ENCODE measurements around the gene LAG3. TPM values are rescaled to one million over a fixed set of nuclear protein-coding genes. Genes with fewer than 3 reads are reported as not detected.

LAG3 gene
- total RNA-seq, 1 donor from 2014 or later: not detected

- no peak for DNase-seq (ENCODE audit: extremely low read depth, low read depth, low spot score)
Observed at GRCh38 chr12:6821591-6822425, 49.5 kb downstream of the LAG3 start, which contains the start of gene GPR162. Gene GPR162 (plus strand): TSS chr12:6821821. CDS start chr12:6823899, 2,078 bp downstream.

GRCh38 chr12:6822426-6823135, 50.3 kb downstream of the LAG3 start:
- no peak for DNase-seq (ENCODE audit: extremely low read depth, low read depth, low spot score)

GRCh38 chr12:6823182-6824084, 51.1 kb downstream of the LAG3 start:
- DNase-seq (ENCODE audit: extremely low read depth, low read depth, low spot score): no peak

GRCh38 chr12:6824085-6824775, 51.9 kb downstream of the LAG3 start:
- no peak for DNase-seq (ENCODE audit: extremely low read depth, low read depth, low spot score)

GRCh38 chr12:6824901-6825381, 52.6 kb downstream of the LAG3 start:
- no peak for DNase-seq (ENCODE audit: extremely low read depth, low read depth, low spot score)

- DNase-seq (ENCODE audit: extremely low read depth, low read depth, low spot score): peak; percentile 50
Observed at GRCh38 chr12:6825398-6826124, 53.2 kb downstream of the LAG3 start.

GRCh38 chr12:6826125-6826733, 53.9 kb downstream of the LAG3 start:
- DNase-seq (ENCODE audit: extremely low read depth, low read depth, low spot score): no peak

- DNase-seq (ENCODE audit: extremely low read depth, low read depth, low spot score): no peak
Observed at GRCh38 chr12:6826734-6827436, 54.6 kb downstream of the LAG3 start.

GRCh38 chr12:6827437-6827911, 55.2 kb downstream of the LAG3 start:
- no peak for DNase-seq (ENCODE audit: extremely low read depth, low read depth, low spot score)

Other genes with a start within 250 kb of the LAG3 start
- gene GAPDH, start 238.0 kb upstream of the LAG3 start, total RNA-seq: 4,807 and 5,799 TPM in 2 replicates
- gene IFFO1, start 216.5 kb upstream of the LAG3 start, total RNA-seq: 26.7 and 30.5 TPM in 2 replicates
- 29.7 and 46.9 TPM in 2 replicates for gene NOP2, start 204.2 kb upstream of the LAG3 start, total RNA-seq
- 183 and 211 TPM in 2 replicates for gene CHD4, start 165.1 kb upstream of the LAG3 start, total RNA-seq
- gene LPAR5, start 136.6 kb upstream of the LAG3 start, total RNA-seq: 0.58 TPM in 1 of 2 replicates, not detected in the other
- 0.58 TPM in 1 of 2 replicates, not detected in the other for gene ACRBP, start 125.1 kb upstream of the LAG3 start, total RNA-seq
- 49.7 and 55.1 TPM in 2 replicates for gene ING4, start 109.4 kb upstream of the LAG3 start, total RNA-seq
- gene ZNF384, start 83.1 kb upstream of the LAG3 start, total RNA-seq: 20.1 and 30.3 TPM in 2 replicates
- not detected in 2 replicates for gene PIANP, start 71.7 kb upstream of the LAG3 start, total RNA-seq
- 58.8 and 72.9 TPM in 2 replicates for gene COPS7A, start 48.5 kb upstream of the LAG3 start, total RNA-seq
- gene MLF2, start 19.4 kb upstream of the LAG3 start, total RNA-seq: 186 and 229 TPM in 2 replicates
- gene PTMS, start 6.2 kb upstream of the LAG3 start, total RNA-seq: 240 and 281 TPM in 2 replicates
- not detected in 2 replicates for gene CD4, start 17.0 kb downstream of the LAG3 start, total RNA-seq
- 2.0 and 3.7 TPM in 2 replicates for gene GPR162, start 49.3 kb downstream of the LAG3 start, total RNA-seq
- gene P3H3, start 55.9 kb downstream of the LAG3 start, total RNA-seq: 53.8 and 87.9 TPM in 2 replicates
- 0.39 and 2.3 TPM in 2 replicates for gene GNB3, start 68.4 kb downstream of the LAG3 start, total RNA-seq
- 6.0 and 14.6 TPM in 2 replicates for gene CDCA3, start 78.8 kb downstream of the LAG3 start, total RNA-seq
- gene USP5, start 79.6 kb downstream of the LAG3 start, total RNA-seq: 74.8 and 77.1 TPM in 2 replicates
- gene TPI1, start 95.0 kb downstream of the LAG3 start, total RNA-seq: 542 and 832 TPM in 2 replicates
- 5.3 and 5.5 TPM in 2 replicates for gene SPSB2, start 100.8 kb downstream of the LAG3 start, total RNA-seq
- 6.3 and 9.6 TPM in 2 replicates for gene LRRC23, start 132.3 kb downstream of the LAG3 start, total RNA-seq
- 18.1 and 18.4 TPM in 2 replicates for gene ENO2, start 142.1 kb downstream of the LAG3 start, total RNA-seq
- 33.6 and 64.6 TPM in 2 replicates for gene ATN1, start 155.4 kb downstream of the LAG3 start, total RNA-seq
- gene RNU7-1, start 171.3 kb downstream of the LAG3 start, total RNA-seq: not detected in 2 replicates
- 180 and 194 TPM in 2 replicates for gene C12orf57, start 171.5 kb downstream of the LAG3 start, total RNA-seq
- 0.29 and 8.5 TPM in 2 replicates for gene PTPN6, start 178.8 kb downstream of the LAG3 start, total RNA-seq
- 240 and 281 TPM in 2 replicates for gene PHB2, start 198.1 kb downstream of the LAG3 start, total RNA-seq
- 24.3 and 25.3 TPM in 2 replicates for gene EMG1, start 198.4 kb downstream of the LAG3 start, total RNA-seq
- 15.4 and 19.4 TPM in 2 replicates for gene LPCAT3, start 246.0 kb downstream of the LAG3 start, total RNA-seq

Measured in glomerular endothelial cell (primary cell).